Activated naive CD4-positive, alpha-beta T cell treated with anti-CD3 and anti-CD28 coated beads, Interleukin-2, amount 50 U/mL, for 16 hours (primary cell): ENCODE measurements around the gene WDR7.

Source experiments
- DNase-seq: peaks from one replicate; pipeline ENCODE4 v3.0.0-alpha.2; 2020

The WDR7 gene

GRCh38 chr18:56953428-56954198 lies 302.5 kb downstream of the WDR7 start:
- DNase-seq = no peak

- DNase-seq = no peak
Measured at GRCh38 chr18:56955490-56955889, 304.3 kb downstream of the WDR7 start.

GRCh38 chr18:56959120-56959519 lies 308.0 kb downstream of the WDR7 start:
- no peak for DNase-seq

- no peak for DNase-seq
Measured at GRCh38 chr18:56962322-56962721, 311.2 kb downstream of the WDR7 start.

- DNase-seq = no peak
Measured at GRCh38 chr18:56967035-56967434, 315.9 kb downstream of the WDR7 start.

GRCh38 chr18:56973487-56973886 lies 322.3 kb downstream of the WDR7 start:
- DNase-seq = no peak

- DNase-seq = no peak
Measured at GRCh38 chr18:56974141-56974540, 323.0 kb downstream of the WDR7 start.

GRCh38 chr18:56975276-56975675 lies 324.1 kb downstream of the WDR7 start:
- no peak for DNase-seq

GRCh38 chr18:56977309-56977708 lies 326.1 kb downstream of the WDR7 start:
- no peak for DNase-seq

- no peak for DNase-seq
Measured at GRCh38 chr18:56977771-56978170, 326.6 kb downstream of the WDR7 start.

GRCh38 chr18:56980151-56980550 lies 329.0 kb downstream of the WDR7 start:
- no peak for DNase-seq

GRCh38 chr18:56982766-56983165 lies 331.6 kb downstream of the WDR7 start:
- no peak for DNase-seq

GRCh38 chr18:56983275-56983992 lies 332.3 kb downstream of the WDR7 start:
- DNase-seq = no peak

GRCh38 chr18:56984731-56985130 lies 333.6 kb downstream of the WDR7 start:
- no peak for DNase-seq

- DNase-seq = no peak
Measured at GRCh38 chr18:56986829-56987228, 335.7 kb downstream of the WDR7 start.

- no peak for DNase-seq
Measured at GRCh38 chr18:56987236-56987635, 336.1 kb downstream of the WDR7 start.

GRCh38 chr18:56988022-56988421 lies 336.9 kb downstream of the WDR7 start:
- no peak for DNase-seq

GRCh38 chr18:56990678-56991077 lies 339.5 kb downstream of the WDR7 start:
- no peak for DNase-seq

- DNase-seq = no peak
Measured at GRCh38 chr18:56992777-56993176, 341.6 kb downstream of the WDR7 start.

- no peak for DNase-seq
Measured at GRCh38 chr18:56995579-56996188, 344.5 kb downstream of the WDR7 start.

- DNase-seq = no peak
Measured at GRCh38 chr18:56997200-56997599, 346.0 kb downstream of the WDR7 start.

- DNase-seq = no peak
Measured at GRCh38 chr18:56999823-57000222, 348.7 kb downstream of the WDR7 start.

GRCh38 chr18:57002627-57003026 lies 351.5 kb downstream of the WDR7 start:
- DNase-seq = no peak

- DNase-seq = no peak
Measured at GRCh38 chr18:57003342-57003741, 352.2 kb downstream of the WDR7 start.
